HG03575 (cell line): Measurements from ENCODE around the gene RYR3.

Experiments used
- ATAC-seq: cut with Tn5 transposase; IDR thresholded peaks from one replicate; pipeline ENCODE4 v1.9.1; 2021; ENCODE audit not compliant: unreplicated experiment, insufficient number of reproducible peaks, low FRiP score; ENCODE audit errors: extremely low read depth

The RYR3 gene

GRCh38 chr15:33430577-33430976 is 119.8 kb downstream of the RYR3 start:
- no peak for ATAC-seq

GRCh38 chr15:33433821-33434220 is 123.1 kb downstream of the RYR3 start:
- no peak for ATAC-seq

GRCh38 chr15:33438396-33438795 is 127.6 kb downstream of the RYR3 start:
- no peak for ATAC-seq

- ATAC-seq = no peak
These were observed 130.1 kb downstream of the RYR3 start for GRCh38 chr15:33440900-33441299.

DNA sequence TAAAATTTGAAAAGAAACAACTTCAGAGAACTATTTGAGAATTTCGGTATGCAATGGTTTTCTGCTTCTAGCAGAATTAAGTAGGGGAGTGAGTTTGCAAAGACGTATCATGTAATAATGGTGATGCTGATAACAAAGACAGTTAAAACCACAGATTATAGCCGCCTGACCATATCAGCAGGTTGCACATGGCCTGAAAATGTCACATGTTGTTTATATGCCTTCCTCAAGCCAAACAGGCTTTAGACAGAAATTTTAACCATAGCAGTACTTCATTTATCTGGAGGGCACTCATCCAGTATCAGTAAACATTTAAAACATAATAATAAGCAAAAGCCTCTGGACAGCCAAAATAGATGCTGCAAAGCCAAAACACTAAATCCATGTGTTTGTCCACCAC is 131.7 kb downstream of the RYR3 start:
- no peak for ATAC-seq

- ATAC-seq = no peak
These were observed 132.9 kb downstream of the RYR3 start for GRCh38 chr15:33443708-33444107.

DNA sequence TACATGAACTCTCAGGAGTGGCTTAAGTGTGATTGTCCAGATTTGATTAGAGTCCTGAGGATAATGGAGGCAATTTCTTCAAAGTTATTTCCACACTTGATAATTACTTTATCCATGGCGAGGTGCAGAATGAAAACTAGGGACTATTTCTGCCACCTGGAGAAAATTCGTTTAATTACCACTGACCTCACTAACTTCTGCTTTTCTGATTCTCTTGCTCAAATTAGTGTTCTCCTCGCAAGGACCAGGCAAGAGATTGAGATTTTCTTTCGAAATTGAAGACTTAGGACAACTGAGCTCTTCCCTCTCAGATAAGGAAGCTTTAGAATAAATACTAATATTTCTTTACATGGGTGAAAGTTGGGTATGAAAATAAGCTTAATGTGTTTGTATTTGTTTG is 135.2 kb downstream of the RYR3 start:
- ATAC-seq = no peak

DNA sequence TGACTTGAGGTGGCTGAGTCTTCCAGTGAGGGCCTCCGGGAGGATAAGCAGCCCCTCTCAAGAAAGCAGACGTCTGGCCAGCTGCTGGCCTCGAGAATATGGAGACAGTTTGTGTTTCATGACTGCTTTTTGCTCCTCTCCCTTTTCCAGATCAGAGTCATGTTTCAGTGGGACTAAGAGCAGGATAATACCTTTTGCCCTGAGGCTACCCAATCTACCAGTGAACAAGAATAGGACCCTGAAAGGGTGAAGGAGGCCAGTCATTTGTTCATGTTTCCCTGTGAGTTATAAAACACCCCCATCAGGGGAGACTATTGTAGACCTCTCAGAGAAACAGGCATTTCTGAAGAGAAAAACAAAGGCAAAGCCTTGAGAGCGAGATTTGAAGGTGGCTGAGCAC is 137.4 kb downstream of the RYR3 start:
- no peak for ATAC-seq

GRCh38 chr15:33448961-33449606 is 138.3 kb downstream of the RYR3 start:
- ATAC-seq = no peak

- ATAC-seq = no peak
These were observed 139.0 kb downstream of the RYR3 start for GRCh38 chr15:33449810-33450209.

GRCh38 chr15:33451385-33451784 is 140.6 kb downstream of the RYR3 start:
- no peak for ATAC-seq

DNA sequence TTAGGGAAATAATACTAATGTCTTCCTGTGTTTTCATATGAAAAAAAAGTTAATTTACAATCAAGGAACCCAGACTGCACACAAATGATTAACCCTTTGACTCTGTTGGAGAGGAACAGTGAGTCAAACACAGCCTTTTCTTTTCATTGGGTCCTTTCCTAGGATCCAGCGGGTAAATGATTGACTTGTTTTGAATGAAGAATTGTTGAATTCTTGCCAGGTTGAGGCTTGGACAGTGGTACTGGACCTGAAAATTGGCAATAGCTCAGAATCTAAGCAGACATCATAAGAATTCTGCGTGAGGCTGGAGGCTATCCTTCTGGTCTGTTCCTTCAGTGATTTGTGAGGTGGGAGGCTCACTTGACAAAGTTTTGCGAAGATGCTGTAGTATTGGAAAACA is 143.0 kb downstream of the RYR3 start:
- no peak for ATAC-seq

DNA sequence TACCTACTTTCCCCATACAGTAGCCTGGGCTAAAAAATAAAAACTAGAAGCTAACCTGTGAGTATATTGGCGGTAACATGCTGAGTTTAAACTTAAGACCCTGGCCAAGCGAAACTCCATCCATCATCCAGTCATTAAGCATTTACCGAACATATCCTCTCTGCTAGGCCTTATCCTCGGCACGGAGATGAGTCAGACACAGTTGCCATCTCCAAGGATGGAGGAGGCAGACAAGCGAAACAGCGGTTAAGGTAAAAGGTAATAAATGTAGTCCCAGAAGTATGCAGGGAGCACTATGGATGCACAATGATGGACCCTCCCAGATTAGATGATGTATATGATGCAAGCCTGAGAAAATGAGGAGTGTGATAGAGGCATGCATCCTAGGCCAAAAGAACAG is 143.6 kb downstream of the RYR3 start:
- no peak for ATAC-seq

DNA sequence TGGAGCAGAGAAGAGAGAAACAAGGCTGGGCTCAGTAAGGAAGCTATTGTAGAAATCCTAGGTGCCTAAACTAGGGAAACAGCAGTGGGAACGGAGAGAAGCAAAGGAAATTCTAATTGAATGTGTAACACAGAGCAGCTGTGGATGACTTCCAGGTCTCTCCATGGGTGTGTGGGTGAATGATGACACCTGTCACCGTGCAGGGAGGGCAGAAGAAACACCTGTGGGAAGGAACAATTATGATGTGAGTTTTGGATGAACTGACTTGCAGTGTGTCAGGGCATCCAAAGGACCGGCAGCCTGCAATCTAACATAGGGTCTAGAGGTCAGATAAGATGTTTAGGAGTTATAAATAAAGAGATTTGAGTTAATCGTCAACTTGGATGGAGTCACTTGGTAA is 144.2 kb downstream of the RYR3 start:
- no peak for ATAC-seq

DNA sequence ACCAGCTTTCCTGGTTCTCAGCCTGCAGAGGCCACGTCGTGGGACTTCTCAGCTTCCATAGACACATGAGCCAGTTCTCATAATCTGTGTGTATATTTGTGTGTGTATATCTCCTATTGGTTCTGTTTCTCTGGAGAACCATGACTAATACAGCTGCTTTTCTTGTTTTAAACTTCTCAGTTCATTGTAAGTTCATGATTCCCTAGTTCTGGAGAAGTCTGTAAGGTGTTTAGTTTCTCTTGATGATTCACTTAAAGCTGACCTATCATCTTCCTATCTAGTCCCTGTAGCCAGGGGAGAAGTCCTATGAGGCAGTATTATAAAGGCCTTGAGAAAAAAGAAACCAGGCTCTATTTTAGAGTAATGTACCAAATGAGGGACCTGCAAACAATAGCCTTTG is 147.7 kb downstream of the RYR3 start:
- ATAC-seq = no peak

DNA sequence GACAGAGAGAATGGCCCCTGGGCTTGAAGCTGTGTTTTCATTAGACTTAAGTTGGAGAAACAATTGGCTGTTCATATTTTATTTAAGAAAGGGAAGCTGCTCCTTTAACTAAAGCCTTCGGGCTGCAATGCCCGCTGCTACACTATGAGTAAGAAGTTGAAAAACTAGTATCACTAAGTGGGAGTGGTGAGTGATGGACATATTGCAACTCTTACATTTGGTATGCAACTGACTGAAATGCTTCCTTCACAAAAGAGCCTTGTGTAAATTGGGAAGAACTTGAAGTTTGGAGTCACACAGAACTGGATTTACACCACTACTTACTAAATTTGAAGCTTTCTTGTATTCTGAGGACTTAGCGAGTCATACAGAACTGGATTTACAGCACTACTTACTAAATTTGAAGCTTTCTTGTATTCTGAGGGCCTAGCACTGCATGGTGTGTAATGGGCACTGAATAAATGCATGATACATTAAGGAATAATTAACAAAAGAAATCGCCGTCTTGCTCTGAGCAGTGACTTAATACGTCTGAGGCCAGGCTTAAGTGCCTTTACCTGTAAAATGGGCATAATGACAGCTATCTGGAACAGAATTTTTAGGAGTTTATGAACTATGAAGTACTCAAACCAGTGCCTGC is 149.5 kb downstream of the RYR3 start:
- no peak for ATAC-seq

DNA sequence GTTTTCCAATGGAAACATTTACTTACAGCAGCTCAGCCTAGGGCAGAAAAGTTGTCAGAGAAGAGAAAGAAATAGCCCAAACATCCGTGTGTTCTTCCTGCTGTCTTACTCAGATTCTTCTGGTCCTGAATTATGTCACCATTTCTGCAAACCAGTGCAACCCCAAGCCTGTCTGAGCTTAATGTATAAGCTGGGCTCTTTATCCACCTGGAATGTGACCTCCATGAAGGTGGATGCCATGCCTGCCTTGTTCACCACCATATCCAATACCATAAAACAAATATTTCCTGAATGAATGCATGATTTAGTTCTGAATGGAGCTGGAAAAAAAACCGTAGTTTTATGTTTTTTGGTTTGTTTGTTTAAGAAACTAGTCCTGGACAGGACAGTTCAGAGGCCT is 150.9 kb downstream of the RYR3 start:
- no peak for ATAC-seq

GRCh38 chr15:33467146-33467815 is 156.5 kb downstream of the RYR3 start:
- ATAC-seq = no peak

GRCh38 chr15:33467816-33468163 is 157.0 kb downstream of the RYR3 start:
- ATAC-seq = no peak

GRCh38 chr15:33468740-33469139 is 158.0 kb downstream of the RYR3 start:
- ATAC-seq = no peak

- ATAC-seq = no peak
These were observed 162.2 kb downstream of the RYR3 start for GRCh38 chr15:33473005-33473404.
